GM12875 (cell line): ENCODE measurements around the gene PITPNM1.

Experiments
- H3K4me3 ChIP-seq: one replicate; pipeline ENCODE4 v1.5.1; 2011; ENCODE audit warnings: low read depth, low read length, control low read depth
- TF ChIP-seq, protein P1 (sequence below): IDR thresholded peaks from 2 replicates; pipeline ENCODE4 v1.5.1; 2011; ENCODE audit warnings: low read depth, mild to moderate bottlenecking, control low read depth, inconsistent platforms, low read length, moderate library complexity, borderline replicate concordance; ENCODE audit not compliant: insufficient read depth

PITPNM1 gene

DNA sequence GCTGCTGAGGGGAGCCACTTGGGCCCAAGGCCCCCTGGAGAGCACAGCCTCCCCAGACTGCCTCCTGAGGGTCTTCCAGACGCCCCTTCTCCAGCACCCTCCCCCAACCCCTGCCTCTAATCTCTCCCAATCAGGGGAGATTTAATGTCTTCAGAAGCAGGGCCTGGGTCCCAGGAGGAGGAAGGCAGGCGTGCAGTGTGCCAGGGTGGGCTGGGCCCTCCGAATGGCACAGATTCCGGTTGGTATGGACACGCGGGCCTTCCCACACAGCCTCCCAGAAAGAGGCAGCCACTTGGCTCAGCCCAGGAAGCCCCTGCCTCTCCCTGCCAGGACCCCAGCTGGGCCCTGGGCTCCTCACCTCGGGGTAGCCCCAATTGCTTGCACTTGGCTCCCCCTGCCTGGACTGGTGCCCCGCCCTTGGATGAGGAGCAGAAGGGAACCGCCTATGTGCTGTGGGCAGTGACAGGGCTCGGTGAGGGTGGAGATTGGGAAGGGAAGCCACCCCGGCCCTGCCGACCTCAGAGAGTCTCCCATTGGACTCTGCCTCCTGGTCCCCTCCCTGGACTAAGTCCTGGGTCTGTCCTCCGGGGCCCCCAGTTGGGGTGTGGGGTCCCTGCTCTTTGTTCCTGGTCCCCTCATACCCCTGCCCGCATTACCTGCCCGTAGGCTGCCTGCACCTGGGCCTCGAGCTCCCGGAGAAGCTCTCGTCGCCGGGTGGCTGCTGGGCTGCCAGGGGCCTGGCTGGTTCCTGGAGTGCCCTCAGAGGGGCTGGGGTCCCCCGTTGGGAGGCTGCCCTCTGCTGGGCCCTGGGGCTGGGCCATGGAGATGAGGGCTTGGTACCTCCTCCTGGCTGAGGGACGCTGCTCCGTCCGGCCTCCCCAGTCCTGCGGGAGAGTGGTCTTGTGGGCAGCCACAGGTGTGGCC, 18.7 kb upstream of the PITPNM1 start:
- H3K4me3 ChIP-seq = no peak overlapping the region
- TF ChIP-seq, protein P1, sequence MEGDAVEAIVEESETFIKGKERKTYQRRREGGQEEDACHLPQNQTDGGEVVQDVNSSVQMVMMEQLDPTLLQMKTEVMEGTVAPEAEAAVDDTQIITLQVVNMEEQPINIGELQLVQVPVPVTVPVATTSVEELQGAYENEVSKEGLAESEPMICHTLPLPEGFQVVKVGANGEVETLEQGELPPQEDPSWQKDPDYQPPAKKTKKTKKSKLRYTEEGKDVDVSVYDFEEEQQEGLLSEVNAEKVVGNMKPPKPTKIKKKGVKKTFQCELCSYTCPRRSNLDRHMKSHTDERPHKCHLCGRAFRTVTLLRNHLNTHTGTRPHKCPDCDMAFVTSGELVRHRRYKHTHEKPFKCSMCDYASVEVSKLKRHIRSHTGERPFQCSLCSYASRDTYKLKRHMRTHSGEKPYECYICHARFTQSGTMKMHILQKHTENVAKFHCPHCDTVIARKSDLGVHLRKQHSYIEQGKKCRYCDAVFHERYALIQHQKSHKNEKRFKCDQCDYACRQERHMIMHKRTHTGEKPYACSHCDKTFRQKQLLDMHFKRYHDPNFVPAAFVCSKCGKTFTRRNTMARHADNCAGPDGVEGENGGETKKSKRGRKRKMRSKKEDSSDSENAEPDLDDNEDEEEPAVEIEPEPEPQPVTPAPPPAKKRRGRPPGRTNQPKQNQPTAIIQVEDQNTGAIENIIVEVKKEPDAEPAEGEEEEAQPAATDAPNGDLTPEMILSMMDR = no peak

DNA sequence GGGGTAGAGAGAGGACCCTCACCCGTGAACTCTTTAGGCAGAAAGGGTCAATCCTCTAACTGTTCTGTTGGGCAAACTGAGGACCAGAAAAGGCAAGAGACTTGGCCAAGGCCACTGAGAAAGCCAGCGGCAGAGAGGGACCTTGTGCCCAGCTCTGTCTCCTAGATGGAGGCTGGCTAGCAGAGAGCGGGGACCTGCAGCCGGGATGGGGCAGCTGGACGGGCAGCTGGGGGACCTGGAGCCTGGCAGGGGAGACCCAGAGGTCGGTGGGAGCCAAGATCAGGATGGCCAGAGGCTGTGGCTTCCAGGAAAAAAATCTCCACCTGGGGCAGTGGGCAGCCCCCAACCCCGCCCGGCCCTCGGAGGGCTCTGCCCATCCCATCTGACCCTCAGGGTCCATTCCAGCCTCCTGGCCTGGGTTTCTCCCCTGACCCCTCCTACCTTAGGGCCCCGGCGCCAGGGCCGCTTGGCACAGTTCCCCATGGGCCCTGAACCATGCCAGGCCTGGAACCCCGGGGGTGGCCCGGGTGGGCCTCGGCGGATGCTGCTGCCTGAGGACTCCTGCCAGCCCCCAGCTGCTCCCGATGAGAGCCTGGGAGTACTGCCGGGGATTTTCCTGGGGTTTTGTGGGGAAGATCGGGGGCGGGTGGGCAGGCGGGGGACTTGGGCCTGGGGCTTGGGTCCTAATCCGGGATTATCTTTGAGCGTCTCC, 17.8 kb upstream of the PITPNM1 start, which contains the start of gene CABP2:
TSS of gene CABP2 (minus strand) at position 603 of the 712 bp plus-strand sequence. CDS start at position 483, 120 bp downstream.
- no peak within 1 kb of the TSS for H3K4me3 ChIP-seq
- TF ChIP-seq, protein P1 = no peak

DNA sequence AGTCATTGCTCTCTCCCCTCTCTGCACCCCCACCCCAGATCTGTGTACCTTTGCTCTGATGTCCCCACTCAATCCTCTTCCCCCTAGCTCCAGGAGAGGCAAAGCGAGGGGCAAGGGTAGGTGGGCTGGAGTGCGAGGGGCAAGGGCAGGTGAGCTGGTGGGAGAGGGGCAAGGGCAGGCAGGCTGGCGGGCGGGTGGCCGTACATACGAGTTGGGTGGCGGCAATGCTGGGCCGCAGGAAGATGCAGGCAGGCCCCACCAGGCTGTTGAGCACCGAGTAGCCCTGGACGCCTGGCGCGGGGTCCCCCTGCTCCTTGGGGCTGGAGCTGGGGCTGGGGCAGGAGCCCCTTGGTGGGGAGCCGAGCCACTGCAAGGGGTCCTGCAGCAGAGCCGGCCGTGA, 17.2 kb upstream of the PITPNM1 start:
- TF ChIP-seq, protein P1 = no peak
- no peak overlapping the region for H3K4me3 ChIP-seq

DNA sequence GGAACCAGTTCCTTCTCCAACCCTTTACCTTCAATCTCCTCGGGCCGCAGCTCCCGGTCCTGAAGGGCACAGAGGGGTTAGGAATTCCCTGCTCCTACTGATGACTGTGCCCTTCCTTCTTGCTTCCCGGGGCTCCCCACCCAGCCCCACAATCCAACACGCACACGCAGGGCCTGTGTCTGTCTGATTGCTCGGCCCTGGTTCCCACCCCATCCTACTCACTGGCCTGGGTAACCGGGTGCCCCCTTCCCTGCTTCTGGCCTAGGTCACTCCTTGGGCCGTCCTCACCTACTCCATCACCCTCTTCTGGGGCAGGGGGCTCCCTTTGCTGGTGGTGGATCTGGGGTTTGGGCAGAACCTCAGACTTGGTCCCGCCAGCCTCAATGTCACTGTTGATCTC, 16.8 kb upstream of the PITPNM1 start:
- H3K4me3 ChIP-seq = no peak overlapping the region
- TF ChIP-seq, protein P1 = no peak

DNA sequence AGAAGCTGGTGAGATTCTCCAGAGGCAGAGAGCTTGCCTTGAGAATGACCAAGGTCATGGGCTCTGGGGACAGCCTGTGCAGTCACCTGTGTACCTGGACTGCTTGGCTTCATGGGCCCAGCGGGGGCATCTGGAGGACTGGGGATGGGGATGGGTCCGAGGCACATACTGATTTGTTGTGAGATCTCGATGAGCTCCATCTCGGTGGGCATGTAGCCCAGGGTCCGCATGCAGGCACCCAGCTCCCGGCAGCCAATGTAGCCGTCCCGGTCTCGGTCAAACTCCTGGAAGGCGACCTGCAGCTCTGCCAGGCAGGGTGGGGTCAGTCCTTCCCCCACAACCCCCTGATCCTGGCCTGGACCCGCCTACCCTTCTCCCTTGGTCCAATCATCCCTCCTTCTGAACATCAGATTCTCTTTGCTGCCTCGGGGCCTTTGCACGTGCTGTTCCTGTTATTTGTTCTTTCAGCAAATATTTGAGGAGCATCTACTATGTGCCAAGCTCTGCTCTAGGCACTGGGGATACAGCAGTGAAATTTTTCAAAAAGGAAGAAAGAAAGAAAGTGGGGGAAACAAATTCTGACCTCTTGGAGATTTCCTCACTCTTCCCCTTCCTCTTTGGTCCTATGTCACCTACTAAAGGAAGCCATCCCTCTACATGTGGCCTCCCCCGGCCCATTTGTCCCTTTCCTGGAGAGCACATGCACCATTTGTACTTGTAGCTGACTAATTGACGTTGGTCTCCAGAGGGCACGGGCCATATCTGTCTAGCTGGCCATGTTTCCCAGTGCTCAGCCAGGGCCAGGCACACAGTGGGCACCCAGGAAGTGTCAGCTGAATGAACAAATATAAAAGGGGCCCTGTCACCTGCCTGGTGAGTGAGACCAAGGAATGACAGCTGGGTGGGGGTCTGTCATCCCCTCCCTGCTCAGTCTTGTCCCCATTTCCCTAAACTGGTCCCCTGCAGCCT, 16.0 kb upstream of the PITPNM1 start:
- TF ChIP-seq, protein P1 = no peak

DNA sequence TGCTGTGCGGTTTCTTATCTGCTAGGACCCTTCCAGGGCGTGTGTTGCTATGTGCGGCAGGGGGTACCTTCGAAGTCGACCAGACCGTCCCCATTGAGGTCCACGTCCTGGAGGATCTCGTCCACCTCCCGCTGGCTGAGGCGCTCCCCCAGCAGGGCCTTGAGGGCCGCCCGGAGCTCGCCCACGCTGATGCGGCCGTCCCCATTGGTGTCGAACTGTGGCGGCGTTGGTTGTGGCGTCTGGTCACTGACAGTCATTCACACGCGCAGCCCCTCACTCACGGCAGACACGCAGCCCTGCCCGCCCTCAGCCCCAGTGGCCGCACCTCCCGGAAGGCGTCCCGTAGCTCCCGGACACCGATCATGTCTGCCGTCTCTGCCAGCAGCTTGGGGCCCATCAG, 14.6 kb upstream of the PITPNM1 start:
- TF ChIP-seq, protein P1 = no peak
- no peak overlapping the region for H3K4me3 ChIP-seq

More for the DNA sequence above, 16.0 kb upstream of the PITPNM1 start:
- no peak overlapping the region for H3K4me3 ChIP-seq
